Measurements from ENCODE around the gene UBE2R2. TPM values are rescaled to one million over a fixed set of nuclear protein-coding genes. Genes with fewer than 3 reads are reported as not detected.
"Not testable (repeated sequence)": the region's sequence is repeated elsewhere in the genome, so short reads cannot be mapped to it uniquely, and the experiment has no call there.

The UBE2R2 gene
- total RNA-seq, 1 experiment from 2014 or later: 24.5 TPM

DNA sequence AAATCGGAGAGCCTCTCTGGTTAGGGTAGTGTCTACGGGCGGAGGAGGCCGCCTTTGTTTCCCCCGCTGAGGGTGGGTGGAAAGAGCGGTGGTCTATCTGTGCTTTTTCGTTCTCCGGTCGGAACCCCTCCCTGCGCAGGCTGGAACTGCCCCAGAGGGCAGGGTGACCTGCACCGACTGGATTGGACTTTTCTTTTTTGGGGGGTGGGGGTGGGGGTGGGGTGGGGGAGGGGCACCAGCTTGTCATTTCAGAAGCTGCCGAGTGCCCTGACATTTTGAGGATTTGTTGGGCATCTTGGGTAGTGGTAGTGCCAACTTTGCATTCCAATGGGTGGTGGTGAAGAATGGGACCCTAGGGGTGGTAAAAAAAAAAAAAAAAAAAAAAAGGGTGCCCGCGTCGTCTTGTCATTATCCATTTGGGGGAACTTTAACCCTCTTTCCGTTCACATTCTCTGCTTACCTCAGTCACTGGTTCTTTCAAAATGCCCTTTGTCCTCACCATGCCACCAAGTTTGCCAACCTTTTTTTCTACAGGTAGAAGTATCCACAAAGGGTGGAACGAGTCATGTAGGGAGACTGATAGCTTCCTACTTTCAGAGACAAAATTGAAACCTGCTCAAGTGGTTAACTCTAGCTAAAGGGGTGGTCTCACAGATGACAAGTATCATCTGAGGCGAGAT is 1.3 kb downstream of the UBE2R2 start:
- TF ChIP-seq, protein P1, sequence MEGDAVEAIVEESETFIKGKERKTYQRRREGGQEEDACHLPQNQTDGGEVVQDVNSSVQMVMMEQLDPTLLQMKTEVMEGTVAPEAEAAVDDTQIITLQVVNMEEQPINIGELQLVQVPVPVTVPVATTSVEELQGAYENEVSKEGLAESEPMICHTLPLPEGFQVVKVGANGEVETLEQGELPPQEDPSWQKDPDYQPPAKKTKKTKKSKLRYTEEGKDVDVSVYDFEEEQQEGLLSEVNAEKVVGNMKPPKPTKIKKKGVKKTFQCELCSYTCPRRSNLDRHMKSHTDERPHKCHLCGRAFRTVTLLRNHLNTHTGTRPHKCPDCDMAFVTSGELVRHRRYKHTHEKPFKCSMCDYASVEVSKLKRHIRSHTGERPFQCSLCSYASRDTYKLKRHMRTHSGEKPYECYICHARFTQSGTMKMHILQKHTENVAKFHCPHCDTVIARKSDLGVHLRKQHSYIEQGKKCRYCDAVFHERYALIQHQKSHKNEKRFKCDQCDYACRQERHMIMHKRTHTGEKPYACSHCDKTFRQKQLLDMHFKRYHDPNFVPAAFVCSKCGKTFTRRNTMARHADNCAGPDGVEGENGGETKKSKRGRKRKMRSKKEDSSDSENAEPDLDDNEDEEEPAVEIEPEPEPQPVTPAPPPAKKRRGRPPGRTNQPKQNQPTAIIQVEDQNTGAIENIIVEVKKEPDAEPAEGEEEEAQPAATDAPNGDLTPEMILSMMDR (IDR thresholded peaks at IDR 0.05; ENCODE audit: unreplicated experiment): no peak
- Mint-ChIP-seq H3K9me3 (ENCODE audit: low read depth, unreplicated experiment) (no peaks in the 10 kb centered on the region), H3K4me3 (ENCODE audit: low read depth, unreplicated experiment) (peak overlapping the region; percentile 93), H3K4me1 (ENCODE audit: low read depth, unreplicated experiment) (peaks cover 39% of the 10 kb centered on the region), H3K27me3 (ENCODE audit: unreplicated experiment) (no peaks in the 10 kb centered on the region), H3K27ac (ENCODE audit: unreplicated experiment) (peak overlapping the region; percentile 88), H3K36me3 (ENCODE audit: insufficient read depth, unreplicated experiment) (peaks cover 33% of the 10 kb centered on the region)
- BruUV-seq (replicated peaks): no TSS peak
- CTCF ChIA-PET: interaction anchor here (1.0 kb wide), 1 partner anchor 67 kb away, joined by 7 read pairs; no protein-coding TSS in a partner anchor
- DNase-seq: peak; percentile 3
- intact Hi-C loops (cut with micrococcal nuclease; ENCODE audit: unreplicated experiment): loop anchor here (2.0 kb wide), 1 partner anchor 32 kb away; no protein-coding TSS in a partner anchor

- no peak for DNase-seq
Measured at GRCh38 chr9:33818847-33819500, 2.0 kb downstream of the UBE2R2 start.

GRCh38 chr9:33820231-33820745 is 3.3 kb downstream of the UBE2R2 start:
- H3K4me1 Mint-ChIP-seq (ENCODE audit: low read depth, unreplicated experiment): peaks cover 20% of the 10 kb centered on the region
- BruUV-seq (replicated peaks): no TSS peak
- peak overlapping the region; percentile 93 for H3K4me3 Mint-ChIP-seq (ENCODE audit: low read depth, unreplicated experiment)
- intact Hi-C loops (cut with micrococcal nuclease; ENCODE audit: unreplicated experiment): no loop called here
- no peaks in the 10 kb centered on the region for H3K27me3 Mint-ChIP-seq (ENCODE audit: unreplicated experiment)
- no peak for DNase-seq
- TF ChIP-seq, protein P1 (IDR thresholded peaks at IDR 0.05; ENCODE audit: unreplicated experiment): no peak
- no peaks in the 10 kb centered on the region for H3K9me3 Mint-ChIP-seq (ENCODE audit: low read depth, unreplicated experiment)
- H3K27ac Mint-ChIP-seq (ENCODE audit: unreplicated experiment): peak overlapping the region; percentile 15
- H3K36me3 Mint-ChIP-seq (ENCODE audit: insufficient read depth, unreplicated experiment): peaks cover 33% of the 10 kb centered on the region
- CTCF ChIA-PET: no interaction called here

More at GRCh38 chr9:33818847-33819500, 2.0 kb downstream of the UBE2R2 start:
- H3K4me1 Mint-ChIP-seq (ENCODE audit: low read depth, unreplicated experiment): peaks cover 33% of the 10 kb centered on the region
- CTCF ChIA-PET: no interaction called here
- no peaks in the 10 kb centered on the region for H3K27me3 Mint-ChIP-seq (ENCODE audit: unreplicated experiment)
- TSS peak; percentile 32 for BruUV-seq (replicated peaks)
- no peaks in the 10 kb centered on the region for H3K9me3 Mint-ChIP-seq (ENCODE audit: low read depth, unreplicated experiment)
- peak overlapping the region; percentile 88 for H3K27ac Mint-ChIP-seq (ENCODE audit: unreplicated experiment)
- H3K4me3 Mint-ChIP-seq (ENCODE audit: low read depth, unreplicated experiment): peak overlapping the region; percentile 93
- H3K36me3 Mint-ChIP-seq (ENCODE audit: insufficient read depth, unreplicated experiment): peaks cover 33% of the 10 kb centered on the region
- intact Hi-C loops (cut with micrococcal nuclease; ENCODE audit: unreplicated experiment): loop anchor here (2.0 kb wide), 1 partner anchor 32 kb away; no protein-coding TSS in a partner anchor
- TF ChIP-seq, protein P1 (IDR thresholded peaks at IDR 0.05; ENCODE audit: unreplicated experiment): no peak

- no peak for DNase-seq
- peaks cover 7% of the 10 kb centered on the region for H3K36me3 Mint-ChIP-seq (ENCODE audit: insufficient read depth, unreplicated experiment)
- BruUV-seq (replicated peaks): no TSS peak
- no peaks in the 10 kb centered on the region for H3K27me3 Mint-ChIP-seq (ENCODE audit: unreplicated experiment)
- H3K27ac Mint-ChIP-seq (ENCODE audit: unreplicated experiment): no peak overlapping the region
- TF ChIP-seq, protein P1 (IDR thresholded peaks at IDR 0.05; ENCODE audit: unreplicated experiment): no peak
- H3K9me3 Mint-ChIP-seq (ENCODE audit: low read depth, unreplicated experiment): no peaks in the 10 kb centered on the region
- peaks cover 13% of the 10 kb centered on the region for H3K4me1 Mint-ChIP-seq (ENCODE audit: low read depth, unreplicated experiment)
- CTCF ChIA-PET: no interaction called here
- H3K4me3 Mint-ChIP-seq (ENCODE audit: low read depth, unreplicated experiment): no peak overlapping the region
- intact Hi-C loops (cut with micrococcal nuclease; ENCODE audit: unreplicated experiment): no loop called here
Measured at GRCh38 chr9:33823801-33824200, 6.8 kb downstream of the UBE2R2 start.

- not testable (repeated sequence) for BruUV-seq (replicated peaks)
Measured at GRCh38 chr9:33827285-33827684, 10.3 kb downstream of the UBE2R2 start.

DNA sequence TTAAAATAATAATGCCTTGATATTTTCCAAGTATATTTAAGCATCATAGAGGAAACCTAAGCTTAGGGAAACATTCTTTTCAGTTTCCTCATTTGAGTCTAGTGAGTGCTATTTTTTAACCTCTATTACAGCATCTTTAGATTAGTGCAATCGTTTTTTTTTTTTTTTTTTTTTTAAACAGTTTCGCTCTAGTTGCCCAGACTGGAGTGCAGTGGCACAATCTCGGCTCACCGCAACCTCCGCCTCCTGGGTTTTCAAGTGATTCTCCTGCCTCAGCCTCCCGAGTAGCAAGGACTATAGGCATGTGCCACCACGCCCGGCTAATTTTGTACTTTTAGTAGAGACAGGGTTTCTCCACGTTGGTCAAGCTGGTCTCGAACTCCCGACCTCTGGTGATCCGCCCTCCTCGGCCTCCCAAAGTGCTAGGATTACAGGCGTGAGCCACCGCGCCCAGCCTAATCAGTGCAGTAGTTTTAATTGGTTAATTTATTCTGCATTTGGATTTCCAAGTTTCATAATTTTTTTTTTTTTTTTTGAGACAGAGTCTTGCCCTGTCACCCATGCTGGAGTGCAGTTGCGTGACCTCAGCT is 12.8 kb downstream of the UBE2R2 start:
- CTCF ChIA-PET: interaction anchor here (0.6 kb wide), 3 partner anchors 16 to 345 kb away, joined by 3 read pairs; no protein-coding TSS in a partner anchor
- H3K27me3 Mint-ChIP-seq (ENCODE audit: unreplicated experiment); DNase-seq; H3K9me3 Mint-ChIP-seq (ENCODE audit: low read depth, unreplicated experiment); H3K36me3 Mint-ChIP-seq (ENCODE audit: insufficient read depth, unreplicated experiment); H3K27ac Mint-ChIP-seq (ENCODE audit: unreplicated experiment); H3K4me1 Mint-ChIP-seq (ENCODE audit: low read depth, unreplicated experiment); BruUV-seq (replicated peaks); H3K4me3 Mint-ChIP-seq (ENCODE audit: low read depth, unreplicated experiment); intact Hi-C loops (cut with micrococcal nuclease; ENCODE audit: unreplicated experiment): not testable (repeated sequence)

More at GRCh38 chr9:33827285-33827684, 10.3 kb downstream of the UBE2R2 start:
- DNase-seq; H3K27me3 Mint-ChIP-seq (ENCODE audit: unreplicated experiment); intact Hi-C loops (cut with micrococcal nuclease; ENCODE audit: unreplicated experiment); H3K4me3 Mint-ChIP-seq (ENCODE audit: low read depth, unreplicated experiment); H3K36me3 Mint-ChIP-seq (ENCODE audit: insufficient read depth, unreplicated experiment); CTCF ChIA-PET; H3K9me3 Mint-ChIP-seq (ENCODE audit: low read depth, unreplicated experiment); H3K4me1 Mint-ChIP-seq (ENCODE audit: low read depth, unreplicated experiment); H3K27ac Mint-ChIP-seq (ENCODE audit: unreplicated experiment): not testable (repeated sequence)

All from Calu3 (cell line).